A549 treated with Hydrocortisone at 1 μM for 4 hours (cell line): ENCODE data around the gene ANKMY2. TPM values are rescaled to one million over a fixed set of nuclear protein-coding genes. Genes with fewer than 3 reads are reported as not detected.

Source experiments
- total RNA-seq: library from RNA; stranded (reverse); fragments of 200-300 nt; extraction: Qiagen RNA extraction; gene quantifications from 5 replicates; pipeline ENCODE4 v1.2.3, GENCODE V29; 2022

The ANKMY2 gene
- total RNA-seq: 13.1 to 16.2 TPM (median 13.8 TPM) in 5 replicates

DNA sequence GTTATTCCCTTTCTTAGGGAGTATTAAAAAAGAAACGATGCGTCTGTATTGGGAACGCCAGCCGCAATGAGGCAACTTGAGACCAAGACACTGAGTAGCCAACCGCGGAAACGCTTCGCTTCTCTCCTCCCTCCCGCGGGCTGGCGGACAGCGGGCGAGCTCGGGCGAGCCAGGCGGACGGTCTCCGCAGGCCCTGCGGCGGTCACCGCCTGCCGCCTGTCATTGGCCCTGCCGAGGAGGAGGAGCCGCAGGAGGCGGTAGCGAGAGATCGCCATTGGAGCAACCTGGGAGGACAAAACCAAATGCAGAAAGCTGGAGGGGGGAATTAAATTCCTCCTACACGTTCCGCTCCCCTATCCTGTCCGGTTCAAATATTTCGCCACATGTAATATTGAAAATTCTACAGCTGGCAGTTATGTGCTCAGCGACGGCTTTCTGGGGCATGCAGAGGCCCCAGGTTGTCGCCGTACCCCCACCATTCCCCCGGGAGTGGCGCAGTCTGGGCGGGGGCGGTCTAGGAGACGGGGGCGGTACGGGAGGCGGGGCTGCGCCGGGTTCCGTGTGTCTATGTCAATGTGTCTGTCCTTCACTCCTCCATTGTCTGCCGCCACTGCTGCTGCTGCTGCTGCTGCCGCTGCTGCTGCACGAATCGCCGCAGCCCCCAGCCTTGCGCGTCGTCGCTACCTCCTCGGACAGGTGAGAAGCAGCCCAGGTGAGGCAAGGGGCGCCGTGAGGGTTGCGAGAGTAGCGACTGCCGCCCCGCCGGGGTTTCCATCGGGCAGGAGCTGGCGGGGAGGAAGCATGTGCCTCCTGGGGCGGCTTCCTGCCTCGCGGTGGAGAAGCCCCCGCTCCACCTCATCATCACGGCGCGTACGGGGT lies at the start of gene ANKMY2, which contains the start of gene BZW2:
TSS of gene ANKMY2 (minus strand) at position 162 of the 879 bp plus-strand sequence. CDS start 181 bp downstream, outside the sequence.
TSS of gene BZW2 (plus strand) at position 589 of the 879 bp plus-strand sequence. CDS start 19,263 bp downstream, outside the sequence.

Other genes starting within 250 kb of the ANKMY2 start
- gene CRPPA, start 224.2 kb downstream of the ANKMY2 start, total RNA-seq: 0.43 to 0.78 TPM (median 0.74 TPM) in 5 replicates
- not detected in 5 replicates for gene SOSTDC1, start 180.0 kb downstream of the ANKMY2 start, total RNA-seq
- not detected in 5 replicates for gene LRRC72, start 118.9 kb downstream of the ANKMY2 start, total RNA-seq
- 94.0 to 109 TPM (median 96.3 TPM) in 5 replicates for gene BZW2, start 427 bp upstream of the ANKMY2 start, total RNA-seq
- gene TSPAN13, start 108.0 kb upstream of the ANKMY2 start, total RNA-seq: 15.6 to 19.3 TPM (median 16.3 TPM) in 5 replicates
- 97.1 to 153 TPM (median 143 TPM) in 5 replicates for gene AGR2, start 159.2 kb upstream of the ANKMY2 start, total RNA-seq
- not detected in 5 replicates for gene AGR3, start 236.2 kb upstream of the ANKMY2 start, total RNA-seq